ENCODE data around the gene NHSL1. TPM values are rescaled to one million over a fixed set of nuclear protein-coding genes. Genes with fewer than 3 reads are reported as not detected.

The NHSL1 gene
- total and polyA plus RNA-seq, 2 donors (not counting 3 experiments of a cell fraction or from before 2014, with no cell fraction given) = 24.8 to 55.0 TPM

- no peak overlapping the region for H3K4me3 ChIP-seq (replicated peaks in 1 of 3; ENCODE audit: insufficient read depth in 1 of 3, low read depth in 1 of 3, low read length in 3 of 3)
- no peak overlapping the region for H3K9ac ChIP-seq (replicated peaks; ENCODE audit: extremely low read depth, insufficient read depth, low read length)
- BruUV-seq (replicated peaks) = no TSS peak
- no peak for TF ChIP-seq JUN (IDR thresholded peaks at IDR 0.05; ENCODE audit: borderline replicate concordance, insufficient read depth, insufficient read length, low read depth)
- no peak for TF ChIP-seq POLR2A (IDR thresholded peaks at IDR 0.05; ENCODE audit: low read depth, low read length)
- TF ChIP-seq EZH2 (IDR thresholded peaks at IDR 0.05; ENCODE audit: borderline replicate concordance, low read depth, low read length, severe bottlenecking) = no peak
- TF ChIP-seq POLR2AphosphoS5 (IDR thresholded peaks at IDR 0.05; ENCODE audit: insufficient read depth, low read depth, low read length) = no peak
- TF ChIP-seq CTCF (IDR thresholded peaks at IDR 0.05; ENCODE audit: extremely low read depth in 1 of 2, insufficient read depth in 1 of 2, low read depth in 1 of 2, low read length in 2 of 2) = no peak
- no peaks in the 10 kb centered on the region for H3K27me3 ChIP-seq (ENCODE audit: control insufficient read depth in 2 of 2, insufficient read depth in 2 of 2, low read length in 2 of 2)
- intact Hi-C loops (cut with micrococcal nuclease) (no loop called here), dilution Hi-C loops (cut with MboI; ENCODE audit: extremely low pct_ligation_motif_present, low sequenced_read_pairs) (no loop called here)
- H2AFZ ChIP-seq (ENCODE audit: low read depth, low read length) = no peak overlapping the region
- H3K9me1 ChIP-seq (replicated peaks; ENCODE audit: control insufficient read depth, extremely low read depth, insufficient read depth, low read length) = no peaks in the 10 kb centered on the region
- no peaks in the 10 kb centered on the region for H3K4me1 ChIP-seq (ENCODE audit: control insufficient read depth, extremely low read depth, insufficient read depth, low read length)
- peaks cover 3 to 5% of the 10 kb centered on the region in 2 experiments for H3K36me3 ChIP-seq (ENCODE audit: control insufficient read depth in 2 of 2, extremely low read depth in 1 of 2, insufficient read depth in 2 of 2, low read length in 2 of 2)
- DNase-seq (ENCODE audit: low read depth, low spot score) (no peak), FAIRE-seq (no peak)
- H3K79me2 ChIP-seq (ENCODE audit: control insufficient read depth, insufficient read depth, low read length) = peaks cover 69% of the 10 kb centered on the region
- ChIA-PET CTCF (no interaction called here), POLR2A (no interaction called here)
- no peak overlapping the region for H3K27ac ChIP-seq (ENCODE audit: insufficient read depth, low read depth, low read length)
- H3K9me3 ChIP-seq (replicated peaks; ENCODE audit: control insufficient read depth, insufficient read depth, low read length) = no peaks in the 10 kb centered on the region
- no peak overlapping the region for H3K4me2 ChIP-seq (ENCODE audit: insufficient read depth, low read length)
- peaks cover 9% of the 10 kb centered on the region for H4K20me1 ChIP-seq (replicated peaks; ENCODE audit: control insufficient read depth, extremely low read depth, insufficient read depth, low read length)
Observed at GRCh38 chr6:138492871-138493270, 6.4 kb downstream of the NHSL1 start.

GRCh38 chr6:138492113-138492512 lies 7.2 kb downstream of the NHSL1 start:
- no peak overlapping the region for H3K9ac ChIP-seq (replicated peaks; ENCODE audit: extremely low read depth, insufficient read depth, low read length)
- H3K36me3 ChIP-seq (ENCODE audit: control insufficient read depth in 2 of 2, extremely low read depth in 1 of 2, insufficient read depth in 2 of 2, low read length in 2 of 2) = peaks cover 3 to 5% of the 10 kb centered on the region in 2 experiments
- H3K4me2 ChIP-seq (ENCODE audit: insufficient read depth, low read length) = no peak overlapping the region
- no TSS peak for BruUV-seq (replicated peaks)
- ChIA-PET POLR2A (no interaction called here), CTCF (no interaction called here)
- H3K9me1 ChIP-seq (replicated peaks; ENCODE audit: control insufficient read depth, extremely low read depth, insufficient read depth, low read length) = no peaks in the 10 kb centered on the region
- peaks cover 67% of the 10 kb centered on the region for H3K79me2 ChIP-seq (ENCODE audit: control insufficient read depth, insufficient read depth, low read length)
- H3K27ac ChIP-seq (ENCODE audit: insufficient read depth, low read depth, low read length) = no peak overlapping the region
- no peak for TF ChIP-seq POLR2A (IDR thresholded peaks at IDR 0.05; ENCODE audit: low read depth, low read length)
- no peak for TF ChIP-seq GATA2 (IDR thresholded peaks at IDR 0.05; ENCODE audit: insufficient read depth, insufficient read length, low read depth, low read length)
- no peak for TF ChIP-seq CTCF (IDR thresholded peaks at IDR 0.05; ENCODE audit: extremely low read depth in 1 of 2, insufficient read depth in 1 of 2, low read depth in 1 of 2, low read length in 2 of 2)
- TF ChIP-seq EZH2 (IDR thresholded peaks at IDR 0.05; ENCODE audit: borderline replicate concordance, low read depth, low read length, severe bottlenecking) = no peak
- TF ChIP-seq POLR2AphosphoS5 (IDR thresholded peaks at IDR 0.05; ENCODE audit: insufficient read depth, low read depth, low read length) = no peak
- no peak for TF ChIP-seq FOS (IDR thresholded peaks at IDR 0.05; ENCODE audit: borderline replicate concordance, insufficient read depth, low read length)
- no peak for TF ChIP-seq MYC (IDR thresholded peaks at IDR 0.05; ENCODE audit: low read depth, low read length)
- no peak for TF ChIP-seq MAX (IDR thresholded peaks at IDR 0.05; ENCODE audit: insufficient read depth, insufficient read length)
- no peak for TF ChIP-seq JUN (IDR thresholded peaks at IDR 0.05; ENCODE audit: borderline replicate concordance, insufficient read depth, insufficient read length, low read depth)
- H3K4me3 ChIP-seq (replicated peaks in 1 of 3; ENCODE audit: insufficient read depth in 1 of 3, low read depth in 1 of 3, low read length in 3 of 3) = no peak overlapping the region
- peaks cover 2% of the 10 kb centered on the region for H3K4me1 ChIP-seq (ENCODE audit: control insufficient read depth, extremely low read depth, insufficient read depth, low read length)
- dilution Hi-C loops (cut with MboI; ENCODE audit: extremely low pct_ligation_motif_present, low sequenced_read_pairs) (no loop called here), intact Hi-C loops (cut with micrococcal nuclease) (no loop called here)
- no peaks in the 10 kb centered on the region for H3K9me3 ChIP-seq (replicated peaks; ENCODE audit: control insufficient read depth, insufficient read depth, low read length)
- FAIRE-seq = no peak
- DNase-seq (ENCODE audit: low read depth, low spot score) = no peak
- peaks cover 5% of the 10 kb centered on the region for H4K20me1 ChIP-seq (replicated peaks; ENCODE audit: control insufficient read depth, extremely low read depth, insufficient read depth, low read length)
- no peak overlapping the region for H2AFZ ChIP-seq (ENCODE audit: low read depth, low read length)
- no peaks in the 10 kb centered on the region for H3K27me3 ChIP-seq (ENCODE audit: control insufficient read depth in 2 of 2, insufficient read depth in 2 of 2, low read length in 2 of 2)

All from endothelial cell of umbilical vein (primary cell).